ENCODE results near the gene ORC3.
A peak's percentile ranks its signal among the peaks of the same experiment; 100 is the strongest.
"Not testable (repeated sequence)": the region's sequence is repeated elsewhere in the genome, so short reads cannot be mapped to it uniquely, and the experiment has no call there.

The ORC3 gene

GRCh38 chr6:87690441-87690840 lies 100.5 kb downstream of the ORC3 start:
- no peak overlapping the region for H3K4me3 ChIP-seq (ENCODE audit: low read depth in 1 of 2, low read length in 2 of 2)
- DNase-seq (no peak), ATAC-seq (ENCODE audit: insufficient read depth, low read depth) (no peak)
- TF ChIP-seq CTCF (IDR thresholded peaks at IDR 0.05; ENCODE audit: borderline replicate concordance, extremely low read depth, low read length, poor library complexity, severe bottlenecking) (no peak), EZH2 (IDR thresholded peaks at IDR 0.05; ENCODE audit: borderline replicate concordance, low read depth, low read length, severe bottlenecking) (no peak)
- peaks cover 36% of the 10 kb centered on the region; the same call in 1 of the 2 replicates for H4K20me1 ChIP-seq (ENCODE audit: insufficient read depth, low read length)
- H2AFZ ChIP-seq (ENCODE audit: low read depth, low read length), result no peak overlapping the region
- no peaks in the 10 kb centered on the region for H3K4me1 ChIP-seq (ENCODE audit: insufficient read depth, low read length)
- no peaks in the 10 kb centered on the region for H3K9me3 ChIP-seq (ENCODE audit: insufficient read depth, low read length, severe bottlenecking)
- peaks cover 24% of the 10 kb centered on the region; the same call in 1 of the 2 replicates for H3K36me3 ChIP-seq (ENCODE audit: insufficient read depth, low read length)
- peaks cover 100% of the 10 kb centered on the region for H3K79me2 ChIP-seq (ENCODE audit: insufficient read depth, low read length)
- H3K27ac ChIP-seq (ENCODE audit: low read length), result no peak overlapping the region
- H3K27me3 ChIP-seq (ENCODE audit: insufficient read depth, low read length, poor library complexity), result no peaks in the 10 kb centered on the region
- no peak overlapping the region for H3K4me2 ChIP-seq (ENCODE audit: insufficient read depth, low read length)
- H3K9ac ChIP-seq (ENCODE audit: low read depth, low read length), result no peak overlapping the region

GRCh38 chr6:87692086-87692485 lies 102.2 kb downstream of the ORC3 start:
- no peak overlapping the region for H3K4me2 ChIP-seq (ENCODE audit: insufficient read depth, low read length)
- H3K36me3 ChIP-seq (ENCODE audit: insufficient read depth, low read length), result peaks cover 22% of the 10 kb centered on the region
- no peak for ATAC-seq (ENCODE audit: insufficient read depth, low read depth)
- H3K9ac ChIP-seq (ENCODE audit: low read depth, low read length), result no peak overlapping the region
- no peak overlapping the region for H3K4me3 ChIP-seq (ENCODE audit: low read depth in 1 of 2, low read length in 2 of 2)
- H4K20me1 ChIP-seq (ENCODE audit: insufficient read depth, low read length), result peaks cover 40% of the 10 kb centered on the region; the same call in 1 of the 2 replicates
- no peaks in the 10 kb centered on the region for H3K9me3 ChIP-seq (ENCODE audit: insufficient read depth, low read length, severe bottlenecking)
- H3K4me1 ChIP-seq (ENCODE audit: insufficient read depth, low read length), result peaks cover 7% of the 10 kb centered on the region; the same call in 1 of the 2 replicates
- no peak for DNase-seq
- H2AFZ ChIP-seq (ENCODE audit: low read depth, low read length), result no peak overlapping the region
- H3K79me2 ChIP-seq (ENCODE audit: insufficient read depth, low read length), result peaks cover 99% of the 10 kb centered on the region
- no peaks in the 10 kb centered on the region for H3K27me3 ChIP-seq (ENCODE audit: insufficient read depth, low read length, poor library complexity)
- no peak overlapping the region for H3K27ac ChIP-seq (ENCODE audit: low read length)
- no peak for TF ChIP-seq CTCF (IDR thresholded peaks at IDR 0.05; ENCODE audit: borderline replicate concordance, extremely low read depth, low read length, poor library complexity, severe bottlenecking)
- no peak for TF ChIP-seq EZH2 (IDR thresholded peaks at IDR 0.05; ENCODE audit: borderline replicate concordance, low read depth, low read length, severe bottlenecking)

- not testable (repeated sequence) for H3K27ac ChIP-seq (ENCODE audit: low read length); H3K9ac ChIP-seq (ENCODE audit: low read depth, low read length); ATAC-seq (ENCODE audit: insufficient read depth, low read depth); H3K4me3 ChIP-seq (ENCODE audit: low read depth in 1 of 2, low read length in 2 of 2); H3K9me3 ChIP-seq (ENCODE audit: insufficient read depth, low read length, severe bottlenecking); H2AFZ ChIP-seq (ENCODE audit: low read depth, low read length); H3K27me3 ChIP-seq (ENCODE audit: insufficient read depth, low read length, poor library complexity); DNase-seq
- Histone ChIP-seq H3K4me1 (ENCODE audit: insufficient read depth, low read length) (peaks cover 39% of the 10 kb centered on the region), H3K79me2 (ENCODE audit: insufficient read depth, low read length) (peaks cover 99% of the 10 kb centered on the region), H4K20me1 (ENCODE audit: insufficient read depth, low read length) (peaks cover 64% of the 10 kb centered on the region), H3K4me2 (ENCODE audit: insufficient read depth, low read length) (0 out of 2 replicates have a peak overlapping the region, but pooled peaks have one; percentile 68), H3K36me3 (ENCODE audit: insufficient read depth, low read length) (peaks cover 22% of the 10 kb centered on the region)
These were observed 106.9 kb downstream of the ORC3 start for GRCh38 chr6:87696817-87697216.

- Histone ChIP-seq H3K36me3 (ENCODE audit: insufficient read depth, low read length) (peaks cover 22% of the 10 kb centered on the region), H3K27ac (ENCODE audit: low read length) (no peak overlapping the region), H2AFZ (ENCODE audit: low read depth, low read length) (no peak overlapping the region), H3K4me2 (ENCODE audit: insufficient read depth, low read length) (peak overlapping the region; percentile 68), H3K4me1 (ENCODE audit: insufficient read depth, low read length) (peaks cover 43% of the 10 kb centered on the region), H3K4me3 (ENCODE audit: low read depth in 1 of 2, low read length in 2 of 2) (peak overlapping the region in 1 of 2 experiments; percentile 76; a peak in 2 of 4 replicates), H4K20me1 (ENCODE audit: insufficient read depth, low read length) (peaks cover 59% of the 10 kb centered on the region), H3K9me3 (ENCODE audit: insufficient read depth, low read length, severe bottlenecking) (no peaks in the 10 kb centered on the region), H3K79me2 (ENCODE audit: insufficient read depth, low read length) (peaks cover 90% of the 10 kb centered on the region), H3K9ac (ENCODE audit: low read depth, low read length) (peak overlapping the region; percentile 85; the same call in 1 of the 2 replicates), H3K27me3 (ENCODE audit: insufficient read depth, low read length, poor library complexity) (no peaks in the 10 kb centered on the region)
- TF ChIP-seq EZH2 (IDR thresholded peaks at IDR 0.05; ENCODE audit: borderline replicate concordance, low read depth, low read length, severe bottlenecking), result no peak
- no peak for TF ChIP-seq CTCF (IDR thresholded peaks at IDR 0.05; ENCODE audit: borderline replicate concordance, extremely low read depth, low read length, poor library complexity, severe bottlenecking)
- DNase-seq, result no peak
- no peak for ATAC-seq (ENCODE audit: insufficient read depth, low read depth)
These were observed 107.9 kb downstream of the ORC3 start for GRCh38 chr6:87697581-87698546.

Measured in DND-41 (cell line).